GM15510 (cell line): ENCODE measurements around the gene THSD4.

Experiments
- POLR2A ChIP-seq: IDR thresholded peaks from 3 replicates; pipeline ENCODE4 v1.6.1; 2011; ENCODE audit warnings: borderline replicate concordance; ENCODE audit not compliant: insufficient read length; ENCODE audit errors: extremely low read depth

THSD4 gene

GRCh38 chr15:71149646-71150557 lies 34.6 kb downstream of the THSD4 start:
- no peak for TF ChIP-seq POLR2A

GRCh38 chr15:71151081-71151480 lies 35.8 kb downstream of the THSD4 start:
- TF ChIP-seq POLR2A, result no peak

- no peak for TF ChIP-seq POLR2A
These were observed 37.3 kb downstream of the THSD4 start for GRCh38 chr15:71152542-71152941.

GRCh38 chr15:71153823-71154524 lies 38.7 kb downstream of the THSD4 start:
- TF ChIP-seq POLR2A, result no peak

GRCh38 chr15:71154607-71155200 lies 39.4 kb downstream of the THSD4 start:
- TF ChIP-seq POLR2A, result no peak

GRCh38 chr15:71155534-71155933 lies 40.3 kb downstream of the THSD4 start:
- TF ChIP-seq POLR2A, result no peak

- TF ChIP-seq POLR2A, result no peak
These were observed 45.7 kb downstream of the THSD4 start for GRCh38 chr15:71160976-71161375.

GRCh38 chr15:71162309-71162708 lies 47.0 kb downstream of the THSD4 start:
- no peak for TF ChIP-seq POLR2A

- no peak for TF ChIP-seq POLR2A
These were observed 52.3 kb downstream of the THSD4 start for GRCh38 chr15:71167445-71168165.

GRCh38 chr15:71168166-71168834 lies 53.0 kb downstream of the THSD4 start:
- no peak for TF ChIP-seq POLR2A

- no peak for TF ChIP-seq POLR2A
These were observed 54.9 kb downstream of the THSD4 start for GRCh38 chr15:71170163-71170562.

- no peak for TF ChIP-seq POLR2A
These were observed 55.9 kb downstream of the THSD4 start for GRCh38 chr15:71171195-71171594.

GRCh38 chr15:71180986-71181853 lies 65.9 kb downstream of the THSD4 start:
- TF ChIP-seq POLR2A, result no peak
